AG10803 (cell line): Measurements from ENCODE around the gene TCAIM.

Experiments used
- DNase-seq: peaks from one replicate; pipeline ENCODE4 v3.0.0; 2010; ENCODE audit warnings: low read depth
- H3K4me3 ChIP-seq: 2 replicates; pipeline ENCODE4 v1.5.1; 2011; ENCODE audit warnings: mild to moderate bottlenecking, low read length, control low read depth
- CTCF ChIP-seq: conservative IDR thresholded peaks from 2 replicates; pipeline ENCODE4 v1.5.1; 2011; ENCODE audit warnings: mild to moderate bottlenecking, low read length, control low read depth, inconsistent platforms

TCAIM gene

GRCh38 chr3:44436181-44436580 is 97.6 kb downstream of the TCAIM start:
- H3K4me3 ChIP-seq: no peak overlapping the region
- peak; percentile 1 for DNase-seq
- no peak for TF ChIP-seq CTCF

GRCh38 chr3:44437800-44438199 is 99.2 kb downstream of the TCAIM start:
- TF ChIP-seq CTCF: no peak
- DNase-seq: no peak
- H3K4me3 ChIP-seq: no peak overlapping the region

DNA sequence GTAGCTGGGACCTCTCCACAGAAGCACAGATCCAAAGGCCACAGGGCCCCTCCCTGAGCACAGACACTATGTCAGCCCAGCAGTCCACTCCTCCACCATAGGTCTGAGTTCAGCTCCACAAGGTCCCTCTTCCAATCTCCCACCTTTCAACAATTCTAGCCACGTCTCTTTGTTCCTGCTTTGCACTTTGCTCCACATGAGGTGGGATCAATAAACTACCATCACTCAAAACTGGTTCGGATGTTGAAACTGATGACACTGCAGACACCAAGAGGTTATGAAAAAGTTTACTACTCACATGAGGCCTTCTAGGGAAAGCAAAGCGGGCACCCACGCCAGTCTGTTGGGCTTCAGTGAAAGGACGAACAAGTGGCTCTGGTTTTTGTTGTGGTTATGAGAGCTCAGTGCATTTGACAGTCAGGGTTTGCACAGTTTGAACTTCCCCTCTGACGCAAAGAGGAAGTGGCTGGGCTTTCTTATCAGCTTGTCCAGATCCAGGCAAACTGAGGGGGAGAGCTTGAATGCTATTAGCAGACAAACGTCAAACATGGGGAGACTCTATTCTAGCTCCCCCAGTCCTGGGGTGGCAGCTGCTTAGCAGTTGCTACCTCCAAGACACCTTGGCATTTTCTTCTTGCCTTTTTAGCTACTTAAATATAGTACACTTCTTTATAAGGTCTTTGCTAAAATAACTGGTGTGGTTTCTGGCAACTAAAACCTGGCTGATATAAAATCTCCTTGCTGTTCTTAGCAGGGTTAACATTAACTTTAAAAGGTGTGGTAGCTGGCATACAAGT is 101.1 kb downstream of the TCAIM start:
- DNase-seq: peak; percentile 1
- no peak overlapping the region for H3K4me3 ChIP-seq

GRCh38 chr3:44442596-44443309 is 104.2 kb downstream of the TCAIM start:
- no peak for TF ChIP-seq CTCF
- DNase-seq: no peak
- no peak overlapping the region for H3K4me3 ChIP-seq

More for the DNA sequence above, 101.1 kb downstream of the TCAIM start:
- no peak for TF ChIP-seq CTCF

GRCh38 chr3:44444437-44444836 is 105.9 kb downstream of the TCAIM start:
- no peak for TF ChIP-seq CTCF
- DNase-seq: no peak
- no peak overlapping the region for H3K4me3 ChIP-seq

- no peak for TF ChIP-seq CTCF
- H3K4me3 ChIP-seq: no peak overlapping the region
- no peak for DNase-seq
These were observed 106.5 kb downstream of the TCAIM start for GRCh38 chr3:44444896-44445691.
